ENCODE data around the gene PPP1R26.

The PPP1R26 gene

GRCh38 chr9:135471791-135472640, 7.6 kb upstream of the PPP1R26 start:
- TF ChIP-seq CTCF (IDR thresholded peaks at IDR 0.05; ENCODE audit: low read depth, low read length): no peak
- no peak overlapping the region for H3K4me3 ChIP-seq (ENCODE audit: low read depth, low read length)

GRCh38 chr9:135473972-135474543, 5.5 kb upstream of the PPP1R26 start:
- no peak for TF ChIP-seq CTCF (IDR thresholded peaks at IDR 0.05; ENCODE audit: low read depth, low read length)
- no peak overlapping the region for H3K4me3 ChIP-seq (ENCODE audit: low read depth, low read length)

- H3K4me3 ChIP-seq (ENCODE audit: low read depth, low read length): no peak overlapping the region
- peak; percentile 46 for TF ChIP-seq CTCF (IDR thresholded peaks at IDR 0.05; ENCODE audit: low read depth, low read length)
These were observed 4.7 kb upstream of the PPP1R26 start for GRCh38 chr9:135474915-135475314.

- no peak for TF ChIP-seq CTCF (IDR thresholded peaks at IDR 0.05; ENCODE audit: low read depth, low read length)
- H3K4me3 ChIP-seq (ENCODE audit: low read depth, low read length): no peak overlapping the region
These were observed 2.8 kb upstream of the PPP1R26 start for GRCh38 chr9:135476561-135477355.

GRCh38 chr9:135478191-135478590, 1.4 kb upstream of the PPP1R26 start:
- TF ChIP-seq CTCF (IDR thresholded peaks at IDR 0.05; ENCODE audit: low read depth, low read length): no peak
- no peak overlapping the region for H3K4me3 ChIP-seq (ENCODE audit: low read depth, low read length)

GRCh38 chr9:135478829-135479468, 633 bp upstream of the PPP1R26 start:
- no peak for TF ChIP-seq CTCF (IDR thresholded peaks at IDR 0.05; ENCODE audit: low read depth, low read length)
- peak overlapping the region; percentile 39 for H3K4me3 ChIP-seq (ENCODE audit: low read depth, low read length)
